Glomerular visceral epithelial cell (primary cell): Measurements from ENCODE around the gene SCARB1.
A peak's percentile ranks its signal among the peaks of the same experiment; 100 is the strongest.
"Not testable (repeated sequence)": the region's sequence is repeated elsewhere in the genome, so short reads cannot be mapped to it uniquely, and the experiment has no call there.

Source experiments
- DNase-seq: peaks from one replicate; pipeline ENCODE4 v3.0.0-alpha.2; 2016; ENCODE audit errors: extremely low spot score

The SCARB1 gene

DNA sequence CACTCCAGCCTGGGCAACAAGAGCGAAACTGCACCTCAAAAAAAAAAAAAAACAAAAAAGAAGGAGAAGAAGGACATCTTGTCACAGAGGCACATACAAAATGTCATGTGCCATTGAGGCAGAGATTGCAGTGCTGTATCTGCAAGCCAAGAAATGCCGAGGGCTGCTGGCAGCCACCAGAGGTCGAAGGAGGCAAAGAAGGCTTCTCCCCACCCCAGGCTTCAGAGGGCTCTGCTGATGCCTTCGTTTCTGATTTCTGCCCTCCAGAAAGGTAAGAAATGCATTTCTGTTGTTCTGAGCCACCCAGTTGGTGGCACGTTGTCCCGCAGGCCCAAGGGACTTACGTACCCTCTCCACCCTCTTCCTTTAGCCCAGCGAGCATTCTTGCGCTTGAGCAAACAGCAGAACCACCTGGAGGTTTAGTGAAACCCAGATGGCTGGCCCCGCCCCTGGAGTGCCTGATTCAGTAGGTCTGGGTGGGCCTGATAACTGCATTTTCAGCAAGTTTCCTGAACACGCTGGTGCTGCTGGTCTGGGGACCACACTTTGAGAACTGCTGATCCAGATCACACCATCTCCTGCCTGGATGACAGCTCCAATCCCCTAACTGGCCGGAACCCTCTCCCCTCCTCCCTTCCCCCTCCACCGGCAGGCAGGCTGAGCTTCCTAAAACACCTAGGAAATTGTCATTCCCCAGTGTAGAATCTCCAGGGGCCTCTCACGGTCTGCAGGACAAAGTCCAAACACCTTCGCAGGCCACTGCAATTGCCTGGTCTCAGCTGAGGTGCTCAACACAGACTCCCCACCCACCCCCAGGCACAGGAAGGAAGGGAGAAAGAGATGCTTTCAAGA lies 21.1 kb upstream of the SCARB1 start:
- no peak for DNase-seq

DNA sequence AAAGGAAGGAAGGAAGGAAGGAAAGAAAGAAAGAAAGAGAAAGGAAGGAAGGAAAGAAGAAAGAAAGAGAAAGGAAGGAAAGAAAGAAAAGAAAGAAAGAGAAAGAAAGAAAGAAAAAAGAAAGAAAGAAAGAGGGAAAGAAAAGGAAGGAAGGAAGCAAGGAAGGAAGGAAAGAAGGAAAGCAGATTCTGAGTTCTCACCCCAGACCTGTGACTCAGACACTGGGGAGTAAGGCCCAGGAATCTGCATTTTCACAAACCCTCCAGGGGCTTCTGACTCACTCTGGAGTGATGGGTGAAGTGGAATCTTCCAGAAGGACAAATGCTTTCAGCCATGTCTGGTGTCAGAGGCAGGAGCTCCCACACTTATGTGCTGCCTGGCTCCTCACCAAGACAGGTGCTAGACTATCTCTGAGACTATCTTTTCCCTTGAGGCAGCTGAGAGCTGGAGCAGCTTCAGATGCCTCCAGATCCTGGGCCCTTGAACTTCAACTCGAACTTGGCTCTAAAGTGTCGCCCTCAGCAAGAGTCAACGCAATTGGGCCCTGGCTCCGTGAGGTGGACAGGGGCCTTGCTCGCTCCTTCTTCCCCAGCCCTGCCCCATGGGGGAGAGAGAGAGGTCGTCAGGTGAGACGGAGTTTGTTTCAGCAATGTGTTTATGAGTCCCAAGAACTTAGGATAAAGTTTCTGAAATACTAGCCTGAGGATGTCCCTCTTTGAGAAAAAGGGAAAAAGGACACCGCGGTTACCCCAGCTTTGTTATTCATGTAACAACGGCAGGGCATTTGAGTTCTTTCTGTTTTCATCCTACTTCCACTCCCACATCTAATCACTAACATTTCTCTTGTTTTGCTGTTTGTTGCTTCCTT lies 19.8 kb upstream of the SCARB1 start:
- DNase-seq, result no peak

DNA sequence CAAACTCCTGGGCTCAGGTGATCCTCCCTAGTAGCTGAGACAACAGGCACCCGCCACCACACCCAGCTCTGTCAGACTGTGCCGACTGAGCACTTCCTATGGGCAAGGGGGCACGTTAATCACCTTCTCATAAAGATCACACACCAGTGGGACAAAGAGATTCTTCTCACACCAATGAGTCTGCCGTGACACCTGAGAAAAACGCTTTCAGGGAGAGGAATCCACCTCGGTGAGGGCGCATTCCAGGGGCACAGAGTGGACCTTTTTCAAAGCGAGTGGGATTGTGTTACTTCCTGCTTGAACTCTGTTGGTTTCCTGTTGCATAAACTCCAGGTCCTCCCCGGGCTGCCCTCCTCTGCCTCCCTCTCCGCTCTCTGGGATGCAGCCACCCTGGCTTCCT lies 17.5 kb upstream of the SCARB1 start:
- no peak for DNase-seq

DNA sequence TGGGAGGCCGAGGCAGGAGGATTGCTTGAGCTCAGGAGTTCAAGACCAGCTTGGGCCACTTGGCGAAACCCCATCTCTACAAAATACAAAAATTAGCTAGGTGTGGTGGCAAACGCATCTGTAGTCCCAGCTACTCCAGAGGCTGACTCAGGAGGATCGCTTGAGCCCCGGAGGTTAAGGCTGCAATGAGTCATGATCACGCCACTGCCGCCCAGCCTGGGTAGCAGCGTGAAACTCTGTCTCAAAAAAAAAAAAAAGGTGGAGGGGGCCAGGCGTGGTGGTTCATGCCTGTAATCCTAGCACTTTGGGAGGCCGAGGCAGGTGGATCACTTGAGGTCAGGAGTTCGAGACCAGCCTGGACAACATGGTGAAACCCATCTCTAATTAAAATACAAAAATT lies 16.7 kb upstream of the SCARB1 start:
- DNase-seq, result not testable (repeated sequence)

DNA sequence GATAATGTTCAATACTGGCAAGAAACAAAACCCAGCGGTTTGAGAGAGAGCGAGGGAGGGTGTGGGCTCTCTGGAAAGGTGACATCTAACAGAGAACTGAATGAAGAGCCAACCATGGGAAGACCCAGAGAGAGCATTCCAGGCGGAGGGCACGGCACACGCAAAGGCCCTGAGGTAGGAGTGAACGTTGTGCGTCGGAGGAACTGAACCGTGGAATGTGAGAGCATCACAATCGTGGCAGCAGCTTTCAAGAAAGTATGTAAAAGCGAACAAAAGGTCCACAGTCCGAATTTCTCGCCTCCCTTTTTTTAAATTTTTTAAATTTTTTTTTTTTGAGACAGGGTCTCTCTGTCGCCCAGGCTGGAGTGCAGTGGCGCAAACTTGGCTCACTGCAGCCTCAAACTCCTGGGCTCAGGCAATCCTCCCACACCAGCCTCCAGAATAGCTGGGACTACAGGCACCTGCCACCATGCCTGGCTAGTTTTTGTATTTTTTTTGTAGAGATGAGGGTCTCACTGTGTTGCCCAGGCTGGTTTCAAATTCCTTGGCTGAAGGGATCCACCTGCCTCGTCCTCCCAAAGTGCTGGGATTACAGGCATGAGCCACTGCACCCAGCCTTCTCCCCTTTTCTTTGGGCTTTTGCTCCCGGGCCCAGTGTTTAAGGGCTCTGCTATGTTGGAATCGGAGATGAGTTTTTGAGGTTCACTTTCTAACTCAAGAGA lies 15.3 kb upstream of the SCARB1 start:
- DNase-seq, result no peak

DNA sequence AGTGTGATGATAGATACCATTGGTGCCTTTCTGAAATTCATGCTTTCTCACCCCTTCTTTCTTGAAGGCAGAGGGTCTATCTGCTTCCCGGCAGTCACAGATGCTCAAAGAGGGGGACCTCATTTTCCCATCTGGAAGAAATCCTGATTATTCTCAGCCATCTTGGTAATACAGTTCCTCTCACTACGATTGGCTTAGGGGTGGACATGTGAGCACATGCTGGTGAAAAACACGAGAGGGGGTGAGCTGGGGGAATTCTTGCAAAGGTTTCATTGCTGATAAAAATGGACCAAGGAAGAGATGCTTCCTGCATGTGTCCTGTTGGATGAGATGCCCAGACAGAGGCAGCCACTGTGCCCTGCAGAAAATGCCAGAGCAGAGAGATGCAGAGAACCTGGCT lies 13.8 kb upstream of the SCARB1 start:
- no peak for DNase-seq

DNA sequence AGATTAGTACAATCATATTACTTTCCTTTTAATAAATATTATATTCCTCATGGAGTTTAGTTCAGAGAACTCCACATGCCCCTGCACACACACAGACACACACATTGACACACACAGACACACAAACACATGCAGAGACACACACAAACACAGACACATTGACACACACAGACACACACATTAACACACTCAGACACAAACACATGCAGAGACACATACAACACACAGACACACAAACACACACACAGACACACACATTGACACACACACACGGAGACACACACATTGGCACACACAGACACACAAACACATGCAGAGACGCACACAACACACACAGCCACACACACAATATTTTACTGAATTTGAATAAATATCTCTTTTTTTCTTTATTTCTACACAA lies 12.5 kb upstream of the SCARB1 start:
- no peak for DNase-seq

DNA sequence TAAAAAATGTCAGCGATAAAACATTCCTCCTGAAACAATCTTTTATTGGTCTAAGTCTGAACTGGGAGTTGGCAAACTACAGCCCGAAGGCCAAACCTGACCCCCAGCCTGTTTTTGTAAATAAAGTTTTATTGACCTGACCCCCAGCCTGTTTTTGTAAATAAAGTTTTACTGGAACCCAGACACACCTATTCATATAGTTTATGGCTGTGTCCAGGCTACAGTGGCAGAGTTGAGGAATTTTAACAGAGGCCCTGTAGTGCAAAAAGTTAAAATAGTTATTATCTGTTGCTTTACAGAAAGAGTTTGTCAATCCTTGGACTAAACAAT lies 12.1 kb upstream of the SCARB1 start:
- DNase-seq, result no peak

DNA sequence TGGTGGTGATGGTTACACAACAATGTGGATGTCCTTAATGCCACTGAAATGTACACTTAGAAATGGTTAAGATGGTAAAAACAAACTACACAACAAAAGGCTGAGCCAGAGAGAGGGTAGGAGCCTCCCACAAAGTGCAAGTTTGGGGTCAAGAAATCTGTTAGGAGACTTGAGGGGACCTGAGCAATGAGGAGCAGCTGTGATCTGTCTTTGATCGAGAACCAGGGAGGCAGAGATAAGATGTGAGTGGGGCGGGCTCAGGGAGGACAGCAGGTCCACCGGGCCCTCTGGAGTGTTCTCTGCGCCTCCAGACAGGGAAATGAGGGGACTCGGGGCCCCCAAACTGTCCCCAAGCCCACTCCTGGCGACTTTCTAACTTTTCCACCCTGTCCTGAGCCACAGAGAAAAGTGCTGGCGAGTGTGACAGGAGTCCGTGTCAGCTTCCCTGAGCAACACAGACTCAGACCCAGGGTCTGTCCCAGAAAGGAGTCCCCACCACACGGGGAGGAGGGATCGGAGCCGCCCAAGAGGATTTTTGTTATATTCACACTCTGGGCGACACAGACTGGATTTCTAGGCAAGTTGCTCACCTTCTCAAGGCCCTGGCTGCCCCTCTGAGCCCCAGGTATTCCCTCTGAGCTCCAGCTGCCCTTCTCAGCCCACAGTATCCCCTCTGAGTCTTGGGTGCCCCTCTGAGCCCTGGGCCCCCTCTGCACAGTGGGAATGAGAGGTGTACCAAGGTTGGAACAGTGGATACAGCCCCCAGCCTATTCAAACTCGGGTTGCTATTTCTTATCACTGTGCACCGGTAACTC lies 11.5 kb upstream of the SCARB1 start:
- no peak for DNase-seq

DNA sequence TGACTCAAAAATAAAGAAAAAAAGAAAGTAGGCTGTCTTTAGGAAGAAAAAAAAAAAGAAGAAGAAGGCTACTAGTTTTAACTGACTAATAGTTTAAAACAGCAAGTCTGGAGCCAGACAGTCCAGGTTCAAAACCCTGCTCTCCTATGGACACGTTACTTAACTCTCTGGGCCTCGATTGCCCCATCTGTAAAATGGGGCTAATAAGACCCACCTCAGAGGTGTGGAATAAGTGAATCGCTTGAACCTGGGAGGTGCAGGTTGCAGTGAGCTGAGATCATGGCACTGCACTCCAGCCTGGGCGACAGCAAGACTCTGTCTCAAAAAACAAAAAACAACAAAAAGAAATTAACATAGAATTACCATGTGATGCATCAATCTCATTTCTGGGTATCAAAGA lies 10.5 kb upstream of the SCARB1 start:
- no peak for DNase-seq

DNA sequence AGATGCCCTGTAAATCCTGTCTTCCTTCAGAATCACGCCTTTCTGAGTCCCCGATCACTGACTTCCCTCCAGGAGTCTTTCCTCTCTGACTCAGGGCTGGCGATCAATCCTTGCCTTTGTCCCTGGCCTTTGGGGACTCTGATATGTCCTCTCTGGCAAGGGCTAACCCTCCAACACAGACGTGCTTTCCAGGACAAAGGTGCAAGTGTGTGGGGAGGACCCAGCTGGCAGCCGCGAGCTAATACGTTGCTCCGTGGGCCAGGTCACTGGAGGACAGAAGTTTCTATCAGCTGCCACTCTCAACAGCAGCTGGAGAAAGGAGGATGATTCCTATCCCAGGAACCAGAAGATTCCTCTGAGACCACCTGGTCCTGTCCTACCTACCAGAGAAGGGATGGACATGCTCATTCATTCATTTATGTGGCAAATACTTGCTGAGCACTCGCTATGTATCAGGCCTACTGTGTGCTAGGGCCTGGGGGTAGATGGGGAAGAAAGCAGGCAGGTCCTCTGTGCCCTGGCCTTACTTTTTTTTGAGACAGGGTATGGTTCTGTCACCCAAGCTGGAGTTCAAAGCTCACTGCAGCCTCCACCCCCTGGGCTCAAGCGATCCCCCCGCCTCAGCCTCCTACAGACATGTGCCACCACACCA lies 8.5 kb upstream of the SCARB1 start:
- no peak for DNase-seq

DNA sequence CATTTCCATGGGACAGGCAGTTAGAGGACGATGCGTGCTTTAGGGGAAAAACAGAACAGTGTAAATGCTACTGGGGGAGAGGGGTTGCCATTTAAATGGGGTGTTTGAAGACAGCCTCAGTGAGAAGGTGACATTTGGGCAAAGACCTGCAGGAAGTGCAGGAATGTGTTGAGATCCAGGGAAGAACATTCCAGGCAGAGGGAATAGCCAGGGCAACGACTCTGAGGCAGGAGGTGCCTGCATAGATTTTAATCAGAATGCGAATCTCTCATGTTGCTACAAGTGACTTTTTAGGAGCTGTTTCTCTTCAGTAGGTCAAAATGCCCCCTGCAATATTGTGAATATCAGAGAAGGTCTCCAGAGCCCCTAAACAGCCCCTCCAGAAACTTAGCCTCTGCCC lies 7.6 kb upstream of the SCARB1 start:
- no peak for DNase-seq

DNA sequence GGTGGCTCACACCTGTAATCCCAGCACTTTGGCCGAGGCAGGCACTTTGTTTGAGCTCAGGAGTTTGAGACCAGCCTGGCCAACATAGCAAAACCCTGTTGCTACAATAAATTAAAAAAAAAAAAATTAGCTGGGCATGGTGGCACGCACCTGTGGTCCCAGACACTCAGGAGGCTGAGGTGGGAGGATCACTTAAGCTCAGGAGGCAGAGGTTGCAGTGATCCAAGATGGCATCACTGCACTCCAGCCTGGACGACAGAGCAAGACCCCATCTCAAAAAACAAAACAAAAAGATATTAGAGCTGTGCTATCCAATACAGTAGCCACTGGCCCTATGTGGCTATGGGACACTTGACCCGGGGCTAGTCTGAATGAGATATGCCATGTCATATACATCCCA lies 6.9 kb upstream of the SCARB1 start:
- no peak for DNase-seq

DNA sequence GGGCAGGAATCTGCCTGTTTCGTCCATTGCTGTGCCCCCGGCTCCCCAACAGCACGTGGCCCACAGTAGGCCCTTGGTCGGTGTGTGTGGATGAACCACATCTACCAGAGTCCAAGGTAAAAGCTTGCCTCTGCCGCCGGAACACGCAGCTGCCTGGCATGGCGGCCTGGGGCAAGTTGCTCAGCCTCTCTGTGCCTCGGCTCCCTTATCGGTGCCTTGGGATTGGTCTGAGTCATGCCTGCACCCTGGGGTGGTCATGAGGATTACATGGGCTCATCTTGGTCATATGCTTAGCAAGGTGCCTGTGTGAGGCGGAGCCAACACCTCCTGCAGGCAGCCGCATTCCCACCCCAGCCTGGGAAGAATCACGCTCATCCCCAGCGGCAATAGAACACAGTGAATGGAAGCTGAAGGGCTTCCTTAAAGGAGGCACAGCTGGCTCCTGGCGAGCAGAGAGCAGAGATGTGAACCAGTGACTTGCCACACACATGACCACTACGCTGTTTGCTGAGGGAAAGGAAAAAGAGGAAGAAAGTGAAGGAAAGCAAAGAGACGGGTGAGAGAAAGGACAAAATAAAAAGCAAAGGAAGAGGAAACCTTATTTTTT lies 5.5 kb upstream of the SCARB1 start:
- no peak for DNase-seq

DNA sequence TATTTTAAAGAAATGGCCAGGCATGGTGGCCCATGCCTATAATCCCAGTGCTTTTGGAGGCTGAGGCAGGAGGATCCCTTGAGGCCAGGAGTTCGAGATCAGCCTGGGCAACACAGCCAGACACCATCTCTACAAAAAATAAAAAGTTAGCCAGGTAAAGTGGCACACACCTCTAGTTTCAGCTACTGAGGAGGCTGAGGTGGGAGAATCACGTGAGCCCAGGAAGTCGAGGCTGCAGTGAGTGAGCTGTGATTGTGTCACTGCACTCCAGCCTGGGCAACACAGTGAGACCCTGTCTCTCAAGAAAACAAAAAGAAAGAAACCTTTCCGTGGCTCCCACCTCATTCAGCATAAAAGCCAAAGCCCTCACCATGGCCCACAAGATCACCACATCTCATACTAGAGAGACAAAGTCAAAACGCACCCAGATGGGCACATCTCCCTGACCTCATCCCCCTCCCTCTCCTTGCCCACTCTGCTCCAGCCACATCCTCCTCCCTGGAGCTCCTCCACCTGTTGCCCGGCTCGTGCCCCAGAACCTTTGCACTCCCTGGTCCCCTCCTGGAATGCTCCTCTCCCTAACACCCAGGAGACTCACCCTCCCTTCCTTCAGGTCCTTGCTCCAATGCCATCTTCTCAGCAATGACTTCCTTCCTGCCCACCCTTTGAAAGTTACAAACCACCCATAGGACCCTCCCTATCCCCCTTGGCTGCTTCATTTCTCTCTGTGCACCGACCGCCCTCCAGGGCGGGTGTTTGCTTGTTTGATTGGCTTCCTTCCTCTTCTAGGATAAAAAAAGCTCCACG lies 4.8 kb upstream of the SCARB1 start:
- DNase-seq, result no peak

DNA sequence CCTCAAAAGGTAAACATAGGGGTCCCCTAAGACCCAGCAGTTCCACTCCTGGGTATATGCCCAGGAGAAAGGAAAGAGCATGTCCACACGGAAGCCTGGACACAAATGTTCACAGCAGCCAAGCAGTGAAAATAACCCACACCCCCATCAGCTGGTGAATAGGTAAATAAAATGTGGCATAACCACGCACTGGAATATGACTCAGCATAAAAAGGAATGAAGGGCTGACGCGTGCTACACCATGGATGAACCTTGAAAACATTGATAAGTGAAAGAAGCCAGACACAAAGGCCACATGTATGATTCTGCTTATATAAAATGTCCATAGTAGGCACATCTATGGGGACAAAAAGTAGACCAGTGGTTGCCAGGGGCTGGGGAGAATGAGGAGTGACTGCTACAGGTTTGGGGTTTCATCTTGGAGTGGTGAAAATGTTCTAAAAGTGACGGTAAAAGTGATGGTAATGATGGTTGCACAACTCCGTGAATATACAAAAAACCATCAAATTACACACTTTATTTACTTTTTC lies 3.8 kb upstream of the SCARB1 start:
- DNase-seq, result peak; percentile 16

DNA sequence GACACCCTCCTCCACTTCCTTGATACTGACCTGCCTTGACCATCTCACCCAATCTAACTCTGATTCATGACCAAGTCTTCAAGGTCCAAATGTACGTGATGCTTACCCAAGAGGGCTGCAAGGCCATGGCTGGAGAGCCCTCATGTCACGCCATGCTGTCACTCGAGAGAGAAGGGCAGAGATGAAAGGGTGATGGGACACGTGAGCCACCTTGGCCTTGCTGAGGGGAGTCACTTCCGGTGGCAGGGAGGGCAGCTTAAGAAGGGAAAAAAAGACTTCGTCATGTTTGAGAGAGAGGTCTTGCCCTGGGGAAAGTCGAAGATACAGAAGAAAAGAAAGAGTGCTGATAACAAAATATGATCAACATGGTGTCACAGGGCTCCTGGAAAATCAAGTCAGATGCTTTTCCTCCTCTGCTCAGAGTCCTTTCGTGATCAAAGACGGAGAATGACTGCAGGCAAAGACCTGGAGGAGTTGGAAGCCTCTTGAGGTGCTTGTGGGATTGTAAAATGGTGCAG lies 3.3 kb upstream of the SCARB1 start:
- DNase-seq, result no peak

DNA sequence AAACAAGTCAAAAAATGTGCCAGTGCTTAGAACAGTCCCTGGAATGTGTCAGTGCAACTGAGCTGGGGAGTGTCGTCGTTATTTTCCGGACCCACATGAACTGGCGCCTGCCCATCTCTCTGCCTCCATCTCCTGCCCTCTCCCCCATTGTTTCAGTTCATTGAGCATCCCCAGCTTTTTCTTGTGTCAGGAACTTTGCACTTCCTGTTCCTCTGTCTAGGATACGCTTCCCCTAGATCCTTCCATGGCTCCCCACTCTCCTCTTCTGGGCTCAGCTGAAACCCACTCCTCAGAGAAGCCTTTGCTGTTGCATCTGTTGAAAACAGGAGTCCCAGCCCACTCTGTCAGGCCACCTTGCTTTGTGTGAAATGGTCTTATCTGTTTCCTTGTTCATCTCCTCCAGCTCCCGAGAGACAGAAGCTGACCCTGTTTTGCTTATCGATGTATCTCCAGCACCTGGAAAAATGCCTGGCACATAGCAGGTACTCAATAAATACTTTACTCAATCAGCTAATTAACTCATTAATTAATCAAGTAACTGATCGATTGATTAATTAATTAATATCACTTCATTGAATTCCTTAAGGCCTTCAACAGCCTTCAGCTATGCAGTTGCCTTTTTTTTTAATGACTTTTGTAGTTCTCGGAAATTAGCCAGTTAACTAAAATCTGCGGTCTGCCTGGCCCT lies 2.7 kb upstream of the SCARB1 start:
- no peak for DNase-seq

DNA sequence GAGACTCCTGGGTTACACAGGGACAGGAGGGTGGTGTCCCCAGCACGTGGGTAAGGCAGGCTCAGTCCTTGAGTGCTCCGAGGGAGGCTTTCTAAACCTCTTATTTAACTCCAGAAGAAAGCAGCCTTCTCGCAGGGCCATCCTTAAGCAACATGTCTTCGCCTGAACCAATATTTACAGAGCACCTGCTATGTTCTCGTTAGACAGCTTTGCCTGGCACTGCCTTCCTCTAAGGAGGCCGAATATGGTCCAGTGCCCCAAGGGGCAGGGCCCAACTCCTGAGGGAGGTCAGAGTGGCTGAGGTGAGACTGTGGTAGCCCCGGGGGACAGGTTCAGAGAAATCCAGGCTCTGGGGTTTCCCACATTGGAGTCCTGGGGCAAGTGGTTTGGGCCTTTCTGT lies 2.1 kb upstream of the SCARB1 start:
- no peak for DNase-seq
